HepG2 (cell line): ENCODE measurements around the gene TM4SF18. TPM values are rescaled to one million over a fixed set of nuclear protein-coding genes. Genes with fewer than 3 reads are reported as not detected.

Experiments used
- ATAC-seq: fragments of 200-7000 bp; cut with Tn5 transposase; 3 replicates; pipeline ENCODE4 v1.9.1; 2020; ENCODE audit warnings: mild to moderate bottlenecking, moderate library complexity
- BruUV-seq: library from RNA; stranded (reverse); fragments of 400-500 nt; replicated peaks from 2 replicates; lab custom pipeline; 2021; lab: Mats Ljungman, UMichigan
- CTCF ChIA-PET: fragments of 300-600 bp; formaldehyde crosslinking; extraction: SDS; loops from one replicate; lab custom pipeline; 2021; ENCODE audit warnings: low total read pairs, inconsistent platforms, low intra/inter-chr PET ratio; lab: Yijun Ruan, JAX
- POLR2A ChIA-PET: fragments of 350-600 bp; sonication (Branson Sonifier 250); formaldehyde crosslinking; loops from one replicate; lab custom pipeline; 2020; ENCODE audit warnings: antibody characterized with exemption, inconsistent platforms; lab: Yijun Ruan, JAX
- DNase-seq: peaks from one replicate; pipeline ENCODE4 v3.0.0-alpha.2; 2015; ENCODE audit warnings: low spot score
- FAIRE-seq: peaks from 3 replicates; lab custom pipeline; 2011; peaks lifted over from hg19 to GRCh38; lab: Jason Lieb, UNC
- H2AFZ ChIP-seq: one replicate; pipeline ENCODE4 v1.6.1; 2011; ENCODE audit warnings: low read length, inconsistent platforms
- H3K27ac ChIP-seq: fragments of 300-600 bp; 3 replicates; pipeline ENCODE4 v1.8.0; 2011; ENCODE audit warnings: mixed run types, mild to moderate bottlenecking, mixed read lengths, low read length, inconsistent platforms; ENCODE audit not compliant: insufficient read depth; ENCODE audit errors: extremely low read length
- H3K27me3 ChIP-seq, 2 experiments: fragments of 200-600 bp in 1 of 2; 2 replicates in 1 of 2; 3 replicates in 1 of 2; pipeline versions ENCODE4 v1.6.0 to v1.8.0; 2011; ENCODE audit warnings: low read length in 2 of 2, mild to moderate bottlenecking in 2 of 2, moderate library complexity in 2 of 2, inconsistent platforms in 1 of 2; ENCODE audit not compliant: insufficient read depth in 2 of 2, control insufficient read depth in 1 of 2
- H3K36me3 ChIP-seq, 2 experiments: fragments of 200-600 bp in 1 of 2; replicated peaks in 1 of 2; 2 replicates in 1 of 2; 3 replicates in 1 of 2; pipeline versions ENCODE4 v1.5.1 to v1.8.0; 2011; ENCODE audit warnings: low read length in 2 of 2, inconsistent platforms in 1 of 2; ENCODE audit not compliant: insufficient read depth in 2 of 2, control insufficient read depth in 1 of 2
- H3K4me1 ChIP-seq: 2 replicates; pipeline ENCODE4 v1.5.1; 2012; ENCODE audit warnings: low read length, inconsistent platforms; ENCODE audit not compliant: insufficient read depth
- H3K4me2 ChIP-seq: 2 replicates; pipeline ENCODE4 v1.6.0; 2011; ENCODE audit warnings: low read depth, low read length, inconsistent platforms
- H3K4me3 ChIP-seq, 3 experiments: fragments of 200-600 bp in 1 of 3; sonication (generic), shearing (Covaris generic) in 1 of 3; replicated peaks in 1 of 3; 2 replicates each; pipeline ENCODE4 v1.5.1; 2011 to 2016; ENCODE audit warnings: low read length in 3 of 3, inconsistent platforms in 2 of 3, low read depth in 2 of 3, mild to moderate bottlenecking in 2 of 3, control low read depth in 1 of 3, mixed read lengths in 1 of 3; ENCODE audit not compliant: insufficient read depth in 1 of 3
- H3K79me2 ChIP-seq: one replicate; pipeline ENCODE4 v1.6.1; 2011; ENCODE audit warnings: low read length, inconsistent platforms; ENCODE audit not compliant: insufficient read depth
- H3K9ac ChIP-seq: 2 replicates; pipeline ENCODE4 v1.6.0; 2011; ENCODE audit warnings: mild to moderate bottlenecking, low read depth, low read length, inconsistent platforms; ENCODE audit not compliant: insufficient read depth
- H3K9me3 ChIP-seq: 2 replicates; pipeline ENCODE4 v1.5.1; 2012; ENCODE audit warnings: mild to moderate bottlenecking, low read length
- H4K20me1 ChIP-seq: 2 replicates; pipeline ENCODE4 v1.6.0; 2011; ENCODE audit warnings: inconsistent platforms, mild to moderate bottlenecking, low read length, moderate library complexity; ENCODE audit not compliant: insufficient read depth
- GATA4 ChIP-seq: sonication (generic); IDR thresholded peaks from 2 replicates; pipeline ENCODE4 v1.6.1; 2016; ENCODE audit warnings: antibody characterized with exemption, low read depth, borderline replicate concordance
- MED8 ChIP-seq: sonication (generic); formaldehyde crosslinking; IDR thresholded peaks from 2 replicates; pipeline ENCODE4 v1.8.1; 2023; ENCODE audit warnings: mild to moderate bottlenecking, missing genetic modification reagents; ENCODE audit not compliant: insufficient replicate concordance
- PRPF4 ChIP-seq: fragments of 200-400 bp; formaldehyde crosslinking; IDR thresholded peaks from 2 replicates; pipeline ENCODE4 v1.6.1; 2016; ENCODE audit warnings: low read length, low read depth; ENCODE audit not compliant: poor library complexity, severe bottlenecking
- RBFOX2 ChIP-seq: fragments of 200-400 bp; formaldehyde crosslinking; IDR thresholded peaks from 2 replicates; pipeline ENCODE4 v1.6.1; 2017; ENCODE audit warnings: low read depth, mild to moderate bottlenecking, low read length
- RFXAP ChIP-seq: sonication (generic); formaldehyde crosslinking; IDR thresholded peaks from 2 replicates; pipeline ENCODE4 v1.4.0; 2020; ENCODE audit warnings: missing genetic modification reagents, borderline replicate concordance
- SIX4 ChIP-seq: sonication (generic); formaldehyde crosslinking; IDR thresholded peaks from 2 replicates; pipeline ENCODE4 v1.4.0; 2020; ENCODE audit warnings: missing genetic modification reagents
- SNRNP70 ChIP-seq: fragments of 200-400 bp; formaldehyde crosslinking; IDR thresholded peaks from 2 replicates; pipeline ENCODE4 v1.6.1; 2017; ENCODE audit warnings: mild to moderate bottlenecking, low read depth, low read length, moderate library complexity
- TEAD3 ChIP-seq: optimal IDR thresholded peaks from 2 replicates; pipeline ENCODE3; 2016; ENCODE audit warnings: borderline replicate concordance
- TGIF2 ChIP-seq: IDR thresholded peaks from 2 replicates; pipeline ENCODE4 v1.6.1; 2016; ENCODE audit warnings: control low read depth, missing compliant biosample characterization
- ZFP36L1 ChIP-seq: sonication (generic); formaldehyde crosslinking; IDR thresholded peaks from 2 replicates; pipeline ENCODE4 v1.8.0; 2022; ENCODE audit warnings: mild to moderate bottlenecking, missing genetic modification reagents, moderate library complexity
- ZNF143 ChIP-seq: sonication (generic); formaldehyde crosslinking; IDR thresholded peaks from 2 replicates; pipeline ENCODE4 v1.4.0; 2020; ENCODE audit warnings: missing genetic modification reagents
- ZNF607 ChIP-seq: sonication (generic); formaldehyde crosslinking; IDR thresholded peaks from 2 replicates; pipeline ENCODE4 v1.5.1; 2020; ENCODE audit warnings: missing genetic modification reagents, mild to moderate bottlenecking, borderline replicate concordance
- WGBS: methylation state at CpG from one replicate; pipeline ENCODE4 v1.1.6; 2017; ENCODE audit warnings: low lambda C conversion rate; 5-methylcytosine and 5-hydroxymethylcytosine counted together
- in situ Hi-C: cut with HindIII; loops from 2 replicates; pipeline ENCODE4 v1.10.0; 2017; ENCODE audit warnings: low pct_unique_long_range_greater_than_20kb; ENCODE audit not compliant: extremely low pct_ligation_motif_present
- intact Hi-C: fragments of 100-400 bp; cut with micrococcal nuclease; formaldehyde crosslinking; loops from one replicate; pipeline ENCODE4 v1.10.0; 2022; ENCODE audit not compliant: unreplicated experiment
- polyA plus RNA-seq, 8 experiments: library from polyadenylated mRNA; depleted of rRNA in 3 of 8; stranded (reverse) in 7 of 8; unstranded in 1 of 8; fragments of >200 nt; fragmentation: Illumina TruSeq in 4 of 8; extraction: Trizol in 4 of 8; gene quantifications; 2 replicates each; pipeline versions ENCODE4 v1.2.1 to v1.2.3, GENCODE V29; 2011 to 2016; ENCODE audit warnings: low read depth in 4 of 8, missing spikeins in 1 of 8, mixed read lengths in 1 of 8; ENCODE audit not compliant: insufficient read depth in 1 of 8
- total RNA-seq, 5 experiments: library from RNA; depleted of rRNA; stranded (reverse); fragments of >200 nt; fragmentation: Illumina TruSeq; extraction: Trizol; gene quantifications; 2 replicates each; pipeline ENCODE4 v1.2.3, GENCODE V29; 2016; ENCODE audit warnings: low read depth in 1 of 5
- TF ChIP-seq, protein P1 (sequence below): sonication (generic); formaldehyde crosslinking; IDR thresholded peaks from 2 replicates; pipeline ENCODE4 v1.5.0; 2020; ENCODE audit warnings: mild to moderate bottlenecking, missing genetic modification reagents, moderate library complexity
- TF ChIP-seq, protein P2 (sequence below): sonication (generic); formaldehyde crosslinking; IDR thresholded peaks from 2 replicates; pipeline ENCODE4 v1.5.0; 2020; ENCODE audit warnings: mild to moderate bottlenecking, missing genetic modification reagents

Gene TM4SF18
- total and polyA plus RNA-seq, 2 of the 13 experiments (the other 11 are each of a cell fraction or from before 2014, with no cell fraction given): 0.15 TPM; not detected in 1

DNA sequence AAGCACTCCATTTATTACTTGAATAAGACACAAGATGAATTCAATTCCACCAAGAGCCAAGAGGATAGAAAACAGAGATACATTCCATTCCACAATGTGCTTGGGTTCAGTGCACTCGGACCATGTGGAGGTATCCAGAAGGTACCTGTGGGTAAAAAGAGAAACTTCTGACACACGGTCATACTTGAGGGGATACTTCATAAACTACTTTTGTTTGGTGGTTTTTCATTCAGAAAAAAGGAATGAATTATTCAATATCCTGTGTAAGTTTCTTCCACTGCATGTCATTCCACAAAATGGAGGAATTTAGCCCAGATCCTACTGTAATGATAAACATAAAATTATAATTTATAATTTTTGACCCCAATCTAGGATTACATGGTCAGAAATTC is 38.3 kb upstream of the TM4SF18 start (continued):
- TF ChIP-seq RFXAP (CRISPR knock-in tag): 0 out of 2 replicates have a peak, but pooled peaks have one; percentile 36
- TF ChIP-seq ZNF607 (CRISPR knock-in tag): no peak

DNA sequence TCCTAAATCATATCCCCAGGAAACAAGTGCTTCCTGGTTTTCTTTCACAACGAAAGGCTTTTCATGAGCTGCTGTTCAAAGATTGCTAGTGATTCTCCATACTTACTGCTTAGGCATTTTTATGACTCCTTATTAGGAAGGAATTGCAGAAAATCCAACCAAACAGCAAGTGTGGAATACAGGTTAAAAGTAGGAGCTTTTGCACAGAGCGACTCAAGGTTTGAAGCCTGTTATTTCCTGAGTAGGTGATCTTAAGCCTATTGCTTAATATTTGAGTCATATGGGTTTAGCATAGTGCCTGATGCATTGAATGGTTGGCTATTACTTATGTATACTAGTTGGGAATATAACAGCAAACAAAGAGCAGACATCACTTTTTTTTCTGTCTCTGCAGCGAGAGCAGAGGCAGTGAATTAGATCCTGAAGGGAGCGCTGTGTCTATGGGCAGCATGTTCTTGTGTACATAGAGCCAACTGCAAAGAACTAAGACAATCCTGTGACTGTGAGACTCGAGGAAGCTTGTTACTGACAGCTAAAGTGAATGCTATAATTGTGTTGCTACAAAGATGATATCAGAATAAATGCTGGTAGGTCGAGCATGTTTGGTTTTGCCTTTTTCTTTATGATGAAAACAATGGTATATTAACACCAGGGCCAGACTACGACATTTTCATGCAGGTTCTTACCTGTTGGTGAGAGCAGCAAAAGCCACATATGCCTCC is 37.7 kb upstream of the TM4SF18 start:
- no peak for FAIRE-seq
- TF ChIP-seq ZFP36L1 (CRISPR knock-in tag): no peak
- TF ChIP-seq TGIF2 (CRISPR knock-in tag): 0 out of 2 replicates have a peak, but pooled peaks have one; percentile 55
- peak; percentile 23 for TF ChIP-seq TEAD3 (CRISPR knock-in tag)
- no peak for TF ChIP-seq ZNF143
- TF ChIP-seq, protein P1, sequence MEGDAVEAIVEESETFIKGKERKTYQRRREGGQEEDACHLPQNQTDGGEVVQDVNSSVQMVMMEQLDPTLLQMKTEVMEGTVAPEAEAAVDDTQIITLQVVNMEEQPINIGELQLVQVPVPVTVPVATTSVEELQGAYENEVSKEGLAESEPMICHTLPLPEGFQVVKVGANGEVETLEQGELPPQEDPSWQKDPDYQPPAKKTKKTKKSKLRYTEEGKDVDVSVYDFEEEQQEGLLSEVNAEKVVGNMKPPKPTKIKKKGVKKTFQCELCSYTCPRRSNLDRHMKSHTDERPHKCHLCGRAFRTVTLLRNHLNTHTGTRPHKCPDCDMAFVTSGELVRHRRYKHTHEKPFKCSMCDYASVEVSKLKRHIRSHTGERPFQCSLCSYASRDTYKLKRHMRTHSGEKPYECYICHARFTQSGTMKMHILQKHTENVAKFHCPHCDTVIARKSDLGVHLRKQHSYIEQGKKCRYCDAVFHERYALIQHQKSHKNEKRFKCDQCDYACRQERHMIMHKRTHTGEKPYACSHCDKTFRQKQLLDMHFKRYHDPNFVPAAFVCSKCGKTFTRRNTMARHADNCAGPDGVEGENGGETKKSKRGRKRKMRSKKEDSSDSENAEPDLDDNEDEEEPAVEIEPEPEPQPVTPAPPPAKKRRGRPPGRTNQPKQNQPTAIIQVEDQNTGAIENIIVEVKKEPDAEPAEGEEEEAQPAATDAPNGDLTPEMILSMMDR (CRISPR knock-in tag): peak; percentile 55
- TF ChIP-seq, protein P2, sequence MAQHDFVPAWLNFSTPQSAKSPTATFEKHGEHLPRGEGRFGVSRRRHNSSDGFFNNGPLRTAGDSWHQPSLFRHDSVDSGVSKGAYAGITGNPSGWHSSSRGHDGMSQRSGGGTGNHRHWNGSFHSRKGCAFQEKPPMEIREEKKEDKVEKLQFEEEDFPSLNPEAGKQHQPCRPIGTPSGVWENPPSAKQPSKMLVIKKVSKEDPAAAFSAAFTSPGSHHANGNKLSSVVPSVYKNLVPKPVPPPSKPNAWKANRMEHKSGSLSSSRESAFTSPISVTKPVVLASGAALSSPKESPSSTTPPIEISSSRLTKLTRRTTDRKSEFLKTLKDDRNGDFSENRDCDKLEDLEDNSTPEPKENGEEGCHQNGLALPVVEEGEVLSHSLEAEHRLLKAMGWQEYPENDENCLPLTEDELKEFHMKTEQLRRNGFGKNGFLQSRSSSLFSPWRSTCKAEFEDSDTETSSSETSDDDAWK: no peak
- TF ChIP-seq SNRNP70: no peak
- TF ChIP-seq PRPF4: no peak
- no peak for TF ChIP-seq MED8 (CRISPR knock-in tag)
- TF ChIP-seq SIX4 (CRISPR knock-in tag): no peak
- no peak for TF ChIP-seq GATA4
- TF ChIP-seq RBFOX2: peak; percentile 74

More for the DNA sequence above, 37.7 kb upstream of the TM4SF18 start:
- BruUV-seq: no TSS peak
- H3K36me3 ChIP-seq: peaks cover 10 to 45% of the 10 kb centered on the region in 2 experiments
- DNase-seq: peak; percentile 66
- CTCF ChIA-PET: no interaction called here
- ATAC-seq: peak; percentile 20; the same call in 2 of the 3 replicates
- POLR2A ChIA-PET: interaction anchor here (0.8 to 10.4 kb wide), 10 partner anchors 9 to 149 kb away, joined by 3 to 265 read pairs (median 4); partner anchors contain the start of gene CP
- no peaks in the 10 kb centered on the region; a peak in 1 of 5 replicates for H3K27me3 ChIP-seq
- no peaks in the 10 kb centered on the region for H3K9me3 ChIP-seq
- in situ Hi-C loops: no loop called here
- H3K4me2 ChIP-seq: peak overlapping the region; percentile 96
- H4K20me1 ChIP-seq: peaks cover 11% of the 10 kb centered on the region; the same call in 1 of the 2 replicates
- peak overlapping the region; percentile 92 for H3K27ac ChIP-seq
- H3K4me1 ChIP-seq: peaks cover 89% of the 10 kb centered on the region
- WGBS: 44% methylated on average over 7 of the region's 7 CpGs
- H3K4me3 ChIP-seq: peak overlapping the region; percentile 26 to 97 (median 39); a peak in 5 of 6 replicates
- H3K9ac ChIP-seq: peak overlapping the region; percentile 61
- no peak overlapping the region for H2AFZ ChIP-seq
- H3K79me2 ChIP-seq: peaks cover 51% of the 10 kb centered on the region
- intact Hi-C loops: loop anchor here (5.0 kb wide), 1 partner anchor 111 kb away; no protein-coding TSS in a partner anchor
